NCI-H526 treated with DMSO at 0.1 percent for 48 hours (cell line): ENCODE measurements around the gene DCC.

Source experiments
- DNase-seq: peaks from one replicate; lab custom pipeline; 2025; lab: John Stamatoyannopoulos, UW

Gene DCC

DNA sequence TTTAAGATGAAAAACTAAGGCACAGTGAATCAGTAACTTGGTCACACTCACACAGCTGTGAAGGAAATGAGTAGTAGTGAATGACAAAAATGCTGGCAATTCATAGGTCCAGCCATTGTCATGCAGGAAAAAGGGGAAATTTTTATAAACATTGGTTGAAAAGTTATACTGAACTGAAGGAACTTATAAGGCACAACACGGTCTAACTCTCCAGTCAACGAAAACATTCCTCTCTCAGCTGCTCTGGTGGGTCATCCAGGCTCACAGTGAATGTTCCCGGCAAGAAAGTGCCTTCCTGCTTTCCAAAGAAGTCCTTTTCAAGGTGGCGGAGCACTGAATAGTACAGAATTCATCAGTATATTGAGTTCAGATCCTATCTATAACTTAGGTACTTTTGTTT is 476.1 kb downstream of the DCC start:
- DNase-seq, result no peak

DNA sequence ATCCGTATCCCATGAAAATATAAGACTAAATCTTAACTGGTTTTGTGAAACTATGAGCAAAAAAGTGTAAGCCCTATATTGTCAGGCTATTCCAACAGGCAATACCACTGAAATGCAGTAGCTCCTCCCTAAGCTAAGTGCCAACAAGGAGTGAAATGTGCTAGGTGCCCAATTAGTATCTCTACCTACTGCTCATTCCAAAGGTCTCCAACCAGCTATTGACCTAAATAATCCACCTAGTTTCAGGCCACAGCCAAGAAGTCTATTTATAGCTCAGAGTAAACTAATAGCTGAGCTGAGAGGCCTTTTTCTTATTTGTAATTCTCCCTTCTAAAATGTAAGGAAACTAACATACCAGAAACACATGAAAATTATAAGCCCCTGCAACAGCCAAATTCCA is 482.2 kb downstream of the DCC start:
- no peak for DNase-seq

DNA sequence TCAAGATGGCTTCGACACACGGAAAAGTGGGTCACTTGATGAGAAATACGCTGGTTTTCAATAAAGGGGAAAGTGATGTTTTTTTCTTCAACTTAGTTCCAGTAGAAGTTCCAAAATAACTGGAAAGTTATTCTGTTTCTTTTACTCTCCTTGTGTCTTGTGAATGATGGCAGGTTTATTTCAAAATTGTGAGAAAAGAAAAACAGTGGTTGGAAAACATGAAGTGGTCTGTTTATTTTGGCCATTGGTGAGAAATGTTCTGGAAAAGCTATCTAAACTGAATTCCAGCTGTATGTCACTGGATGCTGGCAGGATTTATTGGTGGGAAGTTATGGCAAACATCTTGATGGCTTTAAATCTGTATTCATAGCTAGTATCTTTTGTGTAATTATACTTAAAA is 484.1 kb downstream of the DCC start:
- no peak for DNase-seq

DNA sequence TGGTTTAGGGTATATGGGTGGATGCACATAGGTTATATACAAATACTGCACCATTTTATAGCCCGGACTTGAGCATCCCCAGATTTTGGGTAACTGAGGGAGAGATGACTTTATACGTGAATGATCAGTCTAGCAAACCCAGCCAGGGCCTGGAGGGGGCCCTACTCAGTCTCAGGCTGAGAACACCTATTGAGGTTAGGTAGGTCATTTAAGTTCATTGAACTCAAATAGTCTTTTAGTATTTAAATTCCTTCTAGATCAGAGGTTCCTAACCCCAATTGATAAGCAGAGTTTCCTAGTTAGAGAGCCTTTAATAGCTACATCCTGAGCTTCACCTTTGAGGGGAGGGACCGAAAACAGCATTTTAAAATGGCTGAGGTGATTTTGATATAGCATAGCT is 487.0 kb downstream of the DCC start:
- no peak for DNase-seq

DNA sequence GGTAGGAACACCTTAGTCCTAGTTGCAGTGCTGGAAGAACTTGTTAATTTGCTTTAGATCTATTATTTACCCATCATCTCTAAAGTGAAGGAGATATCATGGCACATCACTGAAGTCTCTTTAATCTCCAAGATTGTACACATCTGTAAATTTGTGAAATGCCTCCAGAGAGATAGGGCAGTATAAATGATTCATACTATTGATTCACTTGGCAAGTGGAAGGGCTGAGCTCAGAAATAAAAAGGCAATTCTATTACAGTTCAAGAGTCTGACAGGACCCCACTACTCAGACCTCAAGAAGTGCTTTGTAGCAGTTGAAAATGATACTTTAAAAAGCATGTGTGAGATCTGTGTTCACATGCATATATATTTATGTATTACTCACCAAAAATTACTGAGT is 489.3 kb downstream of the DCC start:
- no peak for DNase-seq

DNA sequence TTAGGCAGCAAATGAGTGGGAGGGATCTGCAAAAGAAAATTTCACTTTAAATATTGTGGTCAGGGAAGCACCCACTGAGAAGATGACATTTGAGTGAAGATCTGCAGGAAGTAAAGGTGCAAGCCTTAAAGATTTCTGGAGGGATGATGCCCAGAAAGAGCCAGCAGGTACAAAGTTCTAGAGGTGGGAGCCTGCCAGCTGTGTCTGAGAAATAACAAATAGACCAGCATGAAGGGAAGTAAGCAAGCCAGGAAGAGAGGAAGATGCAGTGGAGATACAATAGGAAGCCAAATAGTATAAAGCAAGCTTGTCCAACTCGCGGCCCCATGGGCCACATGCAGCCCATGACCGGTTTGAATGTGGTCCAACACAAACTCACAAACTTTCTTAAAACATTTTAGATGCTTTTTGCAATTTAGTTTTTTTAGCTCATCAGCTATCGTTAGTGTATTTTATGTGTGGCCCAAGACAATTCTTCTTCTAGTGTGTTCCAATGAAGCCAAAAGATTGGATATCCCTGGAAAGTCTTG is 489.9 kb downstream of the DCC start:
- no peak for DNase-seq

DNA sequence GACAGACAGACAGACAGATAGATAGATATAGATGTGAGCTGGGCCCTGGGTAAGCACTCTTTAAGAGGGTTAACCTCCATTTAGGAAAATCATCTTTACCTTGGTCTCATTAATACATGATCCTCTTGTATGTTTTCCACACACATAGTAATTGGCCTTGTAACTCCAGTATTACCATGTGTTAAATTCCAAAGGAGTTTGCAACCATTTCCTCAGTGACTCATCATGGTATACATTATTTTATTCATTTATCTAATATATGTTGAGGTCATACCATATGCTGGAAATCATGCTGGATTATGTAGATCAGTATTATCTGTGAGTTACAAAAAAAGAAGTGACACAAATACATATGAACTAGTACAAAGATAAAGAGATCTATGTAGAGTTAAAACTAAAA is 504.3 kb downstream of the DCC start:
- no peak for DNase-seq

DNA sequence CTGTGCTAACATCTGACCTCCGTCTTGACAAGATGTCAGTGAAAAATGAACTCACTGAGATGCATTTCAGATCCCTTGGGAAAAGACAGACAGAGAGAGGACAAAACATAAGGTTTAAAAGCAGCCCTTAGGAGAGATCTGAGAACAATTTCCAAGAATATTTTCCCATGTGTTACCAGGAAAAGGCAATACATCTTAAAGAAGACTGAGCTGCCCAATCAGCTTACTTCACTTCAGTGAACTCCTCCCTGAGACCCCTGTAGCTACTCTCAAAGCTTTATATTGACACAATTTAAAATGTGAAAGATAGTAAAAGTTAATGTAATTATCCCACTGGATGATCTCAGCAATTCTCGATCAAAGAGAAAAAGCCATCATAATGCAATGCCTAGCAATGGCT is 505.0 kb downstream of the DCC start:
- DNase-seq, result no peak

DNA sequence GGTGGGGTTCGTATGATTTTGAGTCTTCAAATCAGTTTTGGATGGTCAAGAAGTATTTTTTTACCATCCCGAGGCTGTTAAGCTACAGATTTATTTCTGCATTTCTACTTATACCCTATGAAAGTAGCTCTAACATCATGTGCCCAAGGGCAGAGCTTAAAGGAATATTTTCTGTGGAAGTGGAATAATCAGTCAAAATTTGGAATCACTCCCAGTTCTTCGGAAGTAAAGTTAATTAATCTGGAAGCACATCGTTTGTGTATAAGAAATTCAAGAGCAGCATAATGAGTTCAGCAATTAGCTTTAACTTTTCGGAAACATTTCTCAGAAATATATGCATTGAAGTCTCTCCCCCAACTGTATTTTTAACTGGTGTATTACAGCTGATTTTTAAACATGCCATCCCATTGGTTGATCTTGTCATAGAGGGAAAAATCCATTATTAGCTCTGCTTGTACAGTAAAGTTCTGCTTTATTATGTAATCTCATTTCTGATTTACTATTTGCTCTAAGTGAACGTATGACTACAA is 510.1 kb downstream of the DCC start:
- DNase-seq, result no peak

DNA sequence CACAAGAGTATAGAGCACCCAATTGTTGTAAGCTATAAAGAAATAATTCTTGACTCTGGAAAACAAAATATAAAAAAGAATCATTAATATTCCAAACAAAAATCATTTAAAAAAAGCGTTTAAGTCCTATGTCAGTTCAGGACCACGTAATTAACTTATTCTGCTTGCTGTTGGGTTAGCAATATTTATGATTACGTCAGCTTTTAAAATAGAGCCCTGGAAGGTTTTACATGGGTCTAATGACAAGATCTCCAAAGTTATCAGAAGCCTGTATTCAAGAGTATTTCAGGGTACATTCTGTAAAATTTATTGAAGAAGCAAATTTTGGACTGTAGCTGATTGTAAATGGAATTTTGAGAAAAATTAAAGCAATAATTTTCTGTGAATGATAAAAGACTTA is 521.6 kb downstream of the DCC start:
- DNase-seq, result no peak

DNA sequence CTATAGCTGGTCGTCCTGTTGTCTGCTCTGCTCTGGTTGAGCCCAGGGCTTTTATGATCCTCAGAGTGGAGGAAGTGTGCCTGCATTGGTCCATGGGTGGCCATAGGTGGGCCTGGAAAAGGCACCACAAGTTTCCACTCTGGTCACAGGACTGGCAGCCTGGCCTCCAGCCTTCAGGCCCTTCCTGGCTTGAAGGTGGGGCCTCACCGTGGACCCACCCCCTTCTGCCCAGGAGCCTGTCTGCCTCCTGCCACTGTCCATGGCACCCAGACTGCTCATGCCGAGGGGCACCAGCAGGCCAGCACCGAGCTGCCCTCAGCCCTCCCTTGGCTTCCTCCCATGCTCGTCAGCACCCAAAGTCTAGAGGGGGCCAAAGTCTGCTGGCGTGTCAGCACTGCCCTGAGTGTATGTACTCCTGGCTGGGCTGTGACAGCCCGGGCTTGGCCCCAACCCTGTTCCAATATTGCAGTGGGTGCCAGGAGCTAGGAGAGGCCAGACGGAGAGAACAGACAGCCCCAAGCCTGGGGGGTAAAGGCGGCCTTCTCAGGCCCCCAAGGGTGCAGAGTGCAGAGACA is 529.4 kb downstream of the DCC start:
- DNase-seq, result no peak

DNA sequence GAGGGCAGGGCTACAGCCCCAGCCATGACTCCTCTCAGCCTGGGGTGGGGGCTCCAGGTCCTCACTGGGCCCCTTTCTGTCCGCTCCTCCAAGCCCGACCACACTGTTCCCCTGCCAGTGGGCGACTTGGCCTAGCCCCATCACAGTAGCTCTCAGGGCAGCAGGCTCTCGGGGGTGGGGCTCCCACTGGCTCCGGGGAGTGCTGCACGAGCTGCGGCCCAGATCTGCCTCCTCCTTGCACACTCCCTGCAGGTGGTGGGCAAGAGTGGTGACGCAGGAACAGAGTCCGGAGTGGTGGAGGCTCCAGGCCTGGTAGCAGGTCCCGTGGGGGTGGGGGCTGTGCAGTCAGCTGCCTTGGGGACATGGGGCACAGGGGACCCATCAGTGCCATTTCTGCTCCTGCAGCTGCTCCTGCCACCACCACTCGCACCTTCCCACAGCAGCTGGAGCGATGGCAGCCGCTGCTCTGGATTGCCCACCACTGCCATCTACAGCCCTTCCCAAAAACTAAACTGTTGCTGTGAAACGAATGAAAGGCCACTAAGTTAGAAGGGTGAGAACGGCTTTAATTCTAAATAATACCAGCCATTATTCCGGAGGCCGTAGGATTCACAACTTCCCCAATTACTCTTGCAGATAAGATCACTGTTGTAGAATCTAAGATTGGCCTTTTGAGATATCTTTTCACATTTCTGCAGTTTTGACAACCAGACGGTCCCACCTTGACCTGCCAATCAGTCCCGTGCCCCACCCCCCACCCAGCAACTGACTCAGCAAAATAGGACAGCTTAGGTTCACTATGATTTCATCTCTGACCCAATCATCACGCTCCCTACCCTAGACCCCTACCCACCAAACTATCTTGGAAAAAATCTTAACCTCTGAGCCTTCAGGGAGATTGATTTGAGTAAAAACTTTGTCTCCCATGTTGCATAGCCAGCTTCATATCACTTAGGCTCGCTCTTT is 530.2 kb downstream of the DCC start:
- no peak for DNase-seq

DNA sequence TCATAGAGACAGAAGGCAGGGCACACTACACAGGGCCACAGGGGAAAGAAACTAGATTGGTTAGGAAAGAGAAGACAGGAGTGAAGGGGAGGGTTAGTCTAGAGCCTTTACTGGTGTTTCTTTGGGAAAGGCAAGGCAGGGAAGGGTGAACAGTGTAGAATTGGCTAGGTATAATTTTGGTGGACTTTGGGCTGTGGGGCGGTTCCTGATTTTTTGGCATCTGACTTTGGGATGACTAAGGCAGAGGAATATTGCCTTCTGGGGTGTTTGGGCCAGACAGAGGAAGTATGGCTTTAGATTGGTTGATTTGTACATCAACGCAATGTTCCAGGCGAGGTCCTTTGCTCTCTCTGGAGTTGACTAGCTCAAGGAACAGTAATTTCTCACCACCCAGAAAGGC is 534.8 kb downstream of the DCC start:
- DNase-seq, result no peak

DNA sequence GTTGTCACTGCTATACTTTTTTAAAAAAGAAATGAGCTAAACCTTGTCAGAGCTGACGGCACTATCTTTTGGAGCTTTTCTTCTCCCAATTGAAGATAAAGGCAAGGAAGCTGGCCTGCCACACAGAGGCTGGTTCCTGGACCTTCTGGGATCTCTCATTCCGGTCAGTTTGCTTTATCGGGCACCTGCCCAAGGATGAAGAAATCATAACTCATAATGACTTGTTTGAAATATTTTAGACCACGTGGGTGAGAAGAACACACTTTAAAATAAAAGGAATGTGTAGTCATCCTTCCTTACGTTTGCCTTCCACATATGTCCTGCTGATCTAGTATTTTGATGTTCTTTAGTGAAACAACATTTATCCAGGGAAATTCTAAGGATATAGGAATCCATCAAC is 535.7 kb downstream of the DCC start:
- DNase-seq, result no peak

DNA sequence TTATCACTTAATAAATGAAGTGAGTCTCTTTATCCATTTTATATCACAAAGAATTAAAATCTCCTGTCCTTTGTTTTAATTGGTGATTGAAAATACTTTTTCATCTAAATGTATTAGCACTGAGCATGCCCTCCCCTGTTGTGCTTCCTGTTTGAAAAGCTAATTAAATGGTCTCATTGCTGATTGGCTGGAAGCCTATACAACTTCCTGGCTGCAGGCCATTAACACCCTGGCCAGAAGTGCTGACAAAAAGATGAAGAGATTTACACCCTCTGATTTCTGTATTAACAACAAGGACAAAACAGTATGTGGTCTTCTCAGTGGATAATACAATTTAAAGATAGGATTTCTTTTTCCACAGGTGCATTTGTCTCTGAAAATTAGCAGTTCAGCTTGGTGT is 548.0 kb downstream of the DCC start:
- DNase-seq, result no peak

DNA sequence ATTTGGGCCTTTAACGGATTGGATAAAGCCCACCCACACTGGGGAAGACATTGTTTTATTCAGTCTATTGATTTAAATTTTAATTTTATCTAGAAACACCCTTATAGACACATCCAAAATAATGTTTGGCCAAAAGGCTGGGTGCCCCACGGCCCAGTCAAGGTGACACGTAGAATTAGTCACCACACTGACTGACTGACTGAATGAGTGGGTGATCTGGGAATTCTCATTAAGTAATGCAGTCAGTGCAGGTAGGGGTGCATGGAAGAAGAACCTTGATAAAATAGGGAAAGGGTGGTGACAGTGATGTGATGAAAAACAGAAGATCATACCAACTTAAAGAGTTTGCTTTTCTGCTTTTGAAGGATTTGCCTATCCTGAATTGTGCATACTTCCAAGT is 554.8 kb downstream of the DCC start:
- no peak for DNase-seq

DNA sequence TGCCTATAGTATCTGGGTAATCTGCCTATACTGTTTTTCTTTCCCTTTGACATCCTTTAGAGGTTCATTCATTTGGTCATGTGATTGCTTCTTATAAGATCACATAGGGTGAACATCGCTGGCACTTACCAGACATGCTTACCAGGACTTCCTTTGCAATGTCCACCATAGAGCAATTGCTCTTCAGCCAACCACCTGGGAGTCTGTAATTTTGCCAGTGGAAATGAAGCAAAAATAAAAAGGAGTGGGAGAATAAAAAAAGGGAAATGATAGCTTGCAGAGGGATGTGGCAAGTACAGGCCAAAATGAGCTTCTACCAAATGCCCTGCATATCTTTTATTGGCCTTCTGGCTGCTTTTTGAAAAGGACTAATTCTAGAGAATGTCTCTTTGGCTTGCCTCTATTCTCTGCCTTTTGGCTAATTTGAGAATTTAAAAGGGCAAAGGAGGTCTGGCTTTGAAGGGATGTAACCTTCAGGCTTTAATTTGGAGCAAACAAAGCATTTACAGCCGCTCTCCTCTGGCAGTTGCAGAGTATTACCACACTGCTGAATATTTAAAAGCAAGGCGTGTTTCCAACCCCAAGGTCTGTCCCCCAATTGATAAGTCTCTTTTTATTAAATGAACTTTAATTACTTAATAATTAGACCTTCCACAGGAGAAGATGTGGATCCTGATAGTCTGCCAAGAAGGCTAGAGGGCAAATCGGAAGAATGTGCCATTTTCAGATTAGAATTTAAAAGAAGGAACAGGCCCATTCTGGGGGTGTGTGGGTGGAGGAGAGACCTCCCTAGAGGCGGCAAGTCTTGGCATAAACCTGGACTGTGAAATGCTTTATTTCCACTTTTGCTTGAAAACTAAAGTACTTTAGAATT is 557.9 kb downstream of the DCC start:
- DNase-seq, result no peak

DNA sequence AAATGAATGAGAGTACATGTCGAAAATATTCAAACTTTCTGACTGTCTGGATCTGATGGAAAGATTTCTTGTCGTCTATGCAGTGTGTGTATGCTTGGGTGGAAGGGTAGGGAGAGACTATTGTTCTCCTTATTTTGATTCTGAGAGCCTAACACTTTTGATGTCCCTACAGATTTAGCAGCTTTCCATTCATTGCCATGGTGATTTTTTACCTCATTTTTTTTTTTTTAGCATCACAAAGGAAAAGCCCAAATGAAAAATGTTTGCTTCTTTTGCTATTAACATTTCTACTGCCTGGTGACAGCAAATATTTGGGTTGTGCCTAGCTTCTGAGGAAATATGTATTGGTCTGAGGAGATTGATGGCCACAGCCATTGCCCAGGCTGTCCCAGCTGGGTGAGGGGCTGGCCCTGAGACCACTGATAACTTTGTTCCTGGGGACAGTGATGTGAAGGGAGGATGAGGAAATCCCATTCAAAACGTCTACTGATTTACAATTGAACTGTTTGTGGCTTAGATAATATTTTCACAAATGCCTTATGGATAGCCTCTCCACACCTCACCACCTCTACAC is 558.6 kb downstream of the DCC start:
- no peak for DNase-seq

DNA sequence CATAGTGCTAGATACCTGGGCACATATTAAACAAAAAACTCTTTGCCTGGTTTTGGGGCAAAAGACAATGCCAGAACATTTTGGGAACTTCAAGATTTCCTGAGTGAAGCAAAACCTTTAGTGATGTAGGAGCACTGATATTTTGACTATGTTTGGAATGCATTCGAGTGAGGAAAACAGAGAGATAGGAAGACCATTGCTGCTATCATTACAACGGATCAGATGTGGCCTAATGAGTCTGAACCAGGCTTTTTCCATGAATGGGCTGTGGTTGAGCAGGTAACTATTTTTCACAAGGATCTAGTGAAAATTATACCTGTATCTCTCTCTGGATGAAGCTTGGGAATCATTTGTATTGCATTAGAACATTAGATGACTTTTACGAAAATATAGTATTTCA is 562.2 kb downstream of the DCC start:
- no peak for DNase-seq

DNA sequence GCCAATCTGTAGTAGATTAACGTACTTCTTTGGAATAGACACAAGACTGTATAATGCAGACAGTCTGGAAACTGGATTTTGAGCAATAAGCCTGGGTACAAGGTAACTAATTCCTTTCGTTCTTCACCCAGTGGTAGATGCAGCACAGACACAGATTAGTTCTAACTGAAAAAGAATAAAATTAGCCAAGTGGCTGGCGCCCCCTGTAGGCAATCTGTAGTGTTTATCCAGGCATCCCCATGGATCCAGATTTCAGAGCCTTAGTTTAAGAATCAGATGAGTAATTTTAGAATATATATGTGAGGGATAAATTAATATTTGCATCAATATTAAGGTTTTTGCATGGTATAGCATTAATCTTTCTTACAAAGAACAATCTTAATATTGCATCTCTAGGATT is 563.9 kb downstream of the DCC start:
- DNase-seq, result peak; percentile 13

DNA sequence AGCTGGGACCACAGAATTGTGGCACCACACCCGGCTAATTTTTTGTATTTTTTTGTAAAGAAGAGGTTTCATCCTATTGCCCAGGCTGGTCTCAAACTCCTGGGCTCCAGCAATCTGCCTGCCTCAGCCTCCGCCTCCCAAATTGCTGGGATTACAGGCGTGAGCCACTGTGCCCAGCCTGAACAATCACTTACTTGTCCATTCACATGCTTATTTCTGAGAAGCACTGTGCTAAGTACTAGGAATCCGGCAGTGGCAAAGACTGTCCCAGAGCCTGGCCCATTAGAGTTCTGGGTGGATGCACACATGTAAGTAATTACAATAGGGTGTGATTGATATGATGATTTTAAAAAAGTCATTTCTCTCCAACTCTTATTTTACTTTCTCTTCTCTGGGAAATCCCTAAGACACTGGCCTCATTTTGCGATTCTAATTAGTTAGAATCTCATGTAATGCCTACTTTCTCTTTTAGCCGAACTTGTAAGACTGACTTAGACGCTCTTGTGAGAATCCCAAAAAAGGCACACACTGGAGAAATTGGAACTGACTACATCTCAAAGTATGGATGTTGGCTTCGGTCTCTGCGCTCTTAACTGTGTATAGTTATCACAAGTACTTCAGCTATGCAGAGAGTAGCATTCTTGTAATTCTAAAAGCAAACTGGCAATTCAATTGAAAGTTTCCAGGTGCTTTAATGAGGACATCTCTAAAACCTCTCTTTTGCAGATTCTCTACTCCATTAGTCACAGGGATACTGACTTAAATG is 567.7 kb downstream of the DCC start:
- no peak for DNase-seq
